CD4-positive, alpha-beta memory T cell (primary cell): Measurements from ENCODE around the gene CLEC11A. TPM values are rescaled to one million over a fixed set of nuclear protein-coding genes. Genes with fewer than 3 reads are reported as not detected.

Experiments
- CTCF ChIA-PET: fragments of 350-600 bp; sonication (Branson Sonifier 250); formaldehyde crosslinking; loops from one replicate; lab custom pipeline; 2021; ENCODE audit warnings: inconsistent platforms; ENCODE audit not compliant: partially characterized antibody; lab: Charles Lee
- POLR2A ChIA-PET: fragments of 350-600 bp; sonication (Branson Sonifier 250); formaldehyde crosslinking; loops from one replicate; lab custom pipeline; 2021; ENCODE audit not compliant: partially characterized antibody; lab: Charles Lee
- DNase-seq, 5 donors: peaks; one replicate each; pipeline versions ENCODE4 v3.0.0 to v3.0.0-alpha.2; 2020 to 2022; ENCODE audit warnings: mixed read lengths in 1 of 5
- H3K27ac ChIP-seq: one replicate; pipeline ENCODE4 v1.7.0; 2013; ENCODE audit warnings: low read depth, low read length
- H3K27me3 ChIP-seq: 2 replicates; pipeline ENCODE4 v1.7.0; 2013; ENCODE audit warnings: mild to moderate bottlenecking, low read length, moderate library complexity; ENCODE audit not compliant: insufficient read depth
- H3K36me3 ChIP-seq: 2 replicates; pipeline ENCODE4 v1.7.0; 2013; ENCODE audit warnings: mild to moderate bottlenecking, low read length, moderate library complexity; ENCODE audit not compliant: insufficient read depth
- H3K4me1 ChIP-seq: 2 replicates; pipeline ENCODE4 v1.7.0; 2013; ENCODE audit warnings: mild to moderate bottlenecking, low read length, moderate library complexity; ENCODE audit not compliant: insufficient read depth
- H3K4me3 ChIP-seq, 2 donors: one replicate each; pipeline ENCODE4 v1.7.0; 2013; ENCODE audit warnings: low read length in 2 of 2, mild to moderate bottlenecking in 1 of 2
- H3K9me3 ChIP-seq, 2 donors: one replicate each; pipeline ENCODE4 v1.7.0; 2013; ENCODE audit warnings: low read length in 2 of 2, control low read depth in 1 of 2; ENCODE audit not compliant: control insufficient read depth in 1 of 2
- H3K27ac Mint-ChIP-seq, 7 donors: one replicate each; pipeline ENCODE4 v1.8.0; 2020 to 2021; ENCODE audit warnings: mixed read lengths in 7 of 7, mild to moderate bottlenecking in 6 of 7, inconsistent platforms in 3 of 7, moderate library complexity in 3 of 7
- H3K27me3 Mint-ChIP-seq, 2 donors: one replicate each; pipeline ENCODE4 v1.8.0; 2020 to 2021; ENCODE audit warnings: mixed read lengths in 2 of 2
- H3K36me3 Mint-ChIP-seq, 2 donors: one replicate each; pipeline ENCODE4 v1.8.0; 2020 to 2021; ENCODE audit warnings: mixed read lengths in 2 of 2, inconsistent platforms in 1 of 2, mild to moderate bottlenecking in 1 of 2
- H3K4me1 Mint-ChIP-seq, 4 donors: one replicate each; pipeline ENCODE4 v1.8.0; 2020 to 2021; ENCODE audit warnings: mixed read lengths in 4 of 4, mild to moderate bottlenecking in 1 of 4
- H3K4me3 Mint-ChIP-seq, 8 donors: one replicate each; pipeline ENCODE4 v1.8.0; 2020 to 2021; ENCODE audit warnings: mixed read lengths in 8 of 8, mild to moderate bottlenecking in 7 of 8, moderate library complexity in 6 of 8, inconsistent platforms in 3 of 8
- H3K9me3 Mint-ChIP-seq, 8 donors: one replicate each; pipeline ENCODE4 v1.8.0; 2020 to 2021; ENCODE audit warnings: mixed read lengths in 8 of 8, mild to moderate bottlenecking in 5 of 8, inconsistent platforms in 3 of 8, moderate library complexity in 1 of 8
- intact Hi-C: fragments of 100-400 bp; cut with micrococcal nuclease; formaldehyde crosslinking; loops from one replicate; pipeline ENCODE4 v1.15.1; 2023
- polyA plus RNA-seq, 2 donors: library from polyadenylated mRNA; unstranded; fragments of 300-500 nt; fragmentation: Illumina TruSeq; gene quantifications; one replicate each; pipeline ENCODE4 v1.2.3, GENCODE V29; 2021
- total RNA-seq, 2 experiments: library from RNA; stranded (reverse); gene quantifications; one replicate each; pipeline ENCODE4 v1.2.3, GENCODE V29; 2021

Gene CLEC11A
- total and polyA plus RNA-seq, 4 experiments from 2014 or later, result 0.47 to 1.2 (median 0.67) TPM

DNA sequence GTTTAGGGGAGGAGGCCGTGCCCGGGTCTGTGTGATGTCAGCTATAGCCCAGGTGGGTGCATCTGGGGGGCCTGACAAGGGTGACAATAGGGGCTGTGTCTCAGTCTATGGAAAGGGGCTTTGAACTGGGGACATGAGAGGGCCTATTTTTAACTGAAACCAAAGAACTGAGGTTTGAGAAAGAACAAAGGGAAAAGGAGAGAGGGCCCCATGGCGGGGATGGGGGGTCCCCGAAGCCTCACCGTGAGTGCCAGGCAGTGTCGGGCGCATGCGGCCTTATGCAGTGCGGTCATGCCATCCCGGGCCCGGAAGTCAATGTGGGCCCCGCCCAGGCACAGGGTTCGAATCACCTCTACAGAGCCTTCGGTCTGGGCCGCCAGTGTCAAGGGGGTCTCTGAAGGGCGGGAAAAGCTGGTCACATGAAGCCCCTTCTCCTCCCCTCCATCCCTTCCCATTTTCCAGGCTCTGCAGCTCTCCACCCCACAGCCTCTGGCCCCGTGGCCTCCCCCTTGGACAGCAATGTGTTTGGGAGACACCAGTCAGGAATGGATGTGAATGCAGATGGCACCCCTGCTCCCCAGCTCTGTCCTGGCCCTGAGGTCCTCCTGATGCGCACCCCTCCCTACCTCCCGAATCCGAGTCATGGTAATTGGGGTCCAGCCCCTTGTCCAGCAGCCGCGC, 9.5 kb upstream of the CLEC11A start:
- peaks cover 0 to 11% (median 0%) of the 10 kb centered on the region in 4 donors for H3K4me1 Mint-ChIP-seq
- no peak for DNase-seq
- ChIA-PET POLR2A (no interaction called here), CTCF (interaction anchor here (1.5 kb wide), 1 partner anchor 70 kb away, joined by 5 read pairs; no protein-coding TSS in a partner anchor)
- peaks cover 22 to 54% of the 10 kb centered on the region in 2 donors for H3K27me3 Mint-ChIP-seq
- no peak overlapping the region for H3K27ac ChIP-seq
- H3K4me1 ChIP-seq, result no peaks in the 10 kb centered on the region
- H3K9me3 ChIP-seq, result no peaks in the 10 kb centered on the region
- H3K9me3 Mint-ChIP-seq, result peaks cover 0 to 7% (median 0%) of the 10 kb centered on the region in 8 donors
- intact Hi-C loops, result no loop called here
- H3K36me3 Mint-ChIP-seq, result no peaks in the 10 kb centered on the region
- H3K4me3 ChIP-seq, result no peak overlapping the region
- H3K27ac Mint-ChIP-seq, result no peak overlapping the region
- H3K27me3 ChIP-seq, result peaks cover 8% of the 10 kb centered on the region
- no peak overlapping the region for H3K4me3 Mint-ChIP-seq
- H3K36me3 ChIP-seq, result no peaks in the 10 kb centered on the region

DNA sequence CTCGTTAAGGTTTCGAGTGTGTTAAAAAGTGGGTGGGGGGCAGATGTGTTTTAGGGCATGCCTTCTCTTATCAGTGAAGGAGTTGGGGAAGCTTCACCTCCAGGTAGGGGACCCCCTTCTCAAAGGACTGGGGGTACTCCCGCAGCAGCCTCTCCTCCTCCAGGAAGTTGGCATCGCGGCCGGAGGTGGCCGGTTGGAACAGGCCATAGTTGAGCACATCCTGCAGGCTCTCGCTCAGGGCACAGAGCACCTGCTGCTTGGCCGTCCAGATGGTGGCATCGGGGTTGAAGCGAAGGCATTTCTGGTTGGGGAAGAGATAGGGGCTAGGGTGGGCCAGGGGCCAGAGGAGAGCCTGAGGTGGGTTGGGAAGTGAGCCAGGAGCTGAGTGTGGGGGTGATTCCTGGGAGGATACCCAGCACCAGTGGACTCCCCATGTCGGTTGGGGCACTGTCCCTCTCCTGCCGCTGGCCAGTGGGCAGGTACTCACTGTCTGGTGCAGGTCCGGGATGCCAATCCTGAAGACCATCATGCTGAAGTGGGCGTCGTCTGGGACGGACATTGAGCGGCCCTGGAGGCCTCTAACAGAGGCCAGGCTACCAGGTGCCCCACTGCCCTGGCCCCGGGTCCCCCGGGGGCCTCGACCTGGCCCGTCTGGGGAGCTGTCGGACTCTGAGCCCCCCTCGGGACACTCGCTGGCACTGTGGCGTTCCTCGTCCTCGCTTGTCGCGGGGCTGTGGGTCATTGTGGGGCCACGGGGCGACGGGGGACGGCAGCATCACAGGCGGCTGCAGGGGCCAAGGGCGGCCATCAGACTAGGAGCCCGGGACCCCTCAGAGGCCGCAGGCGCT, 6.8 kb upstream of the CLEC11A start:
- H3K4me3 Mint-ChIP-seq, result peak overlapping the region in 2 of 8 donors; percentile 42 to 46
- CTCF ChIA-PET, result no interaction called here
- H3K36me3 Mint-ChIP-seq, result no peaks in the 10 kb centered on the region
- POLR2A ChIA-PET, result no interaction called here
- no peak overlapping the region for H3K4me3 ChIP-seq
- no peaks in the 10 kb centered on the region for H3K9me3 ChIP-seq
- H3K4me1 ChIP-seq, result no peaks in the 10 kb centered on the region
- H3K27me3 Mint-ChIP-seq, result peaks cover 31 to 56% of the 10 kb centered on the region in 2 donors
- H3K9me3 Mint-ChIP-seq, result peaks cover 0 to 4% (median 0%) of the 10 kb centered on the region in 8 donors
- no peak overlapping the region for H3K27ac ChIP-seq
- intact Hi-C loops, result no loop called here
- DNase-seq, result no peak
- H3K27me3 ChIP-seq, result peaks cover 8% of the 10 kb centered on the region
- H3K36me3 ChIP-seq, result no peaks in the 10 kb centered on the region
- H3K27ac Mint-ChIP-seq, result peak overlapping the region in 1 of 7 donors; percentile 46
- peaks cover 2 to 25% (median 5%) of the 10 kb centered on the region in 4 donors for H3K4me1 Mint-ChIP-seq

GRCh38 chr19:50717026-50717723, 6.0 kb upstream of the CLEC11A start:
- POLR2A ChIA-PET, result no interaction called here
- Histone ChIP-seq H3K9me3 (no peaks in the 10 kb centered on the region), H3K27me3 (peaks cover 8% of the 10 kb centered on the region), H3K36me3 (no peaks in the 10 kb centered on the region), H3K4me3 (no peak overlapping the region), H3K4me1 (no peaks in the 10 kb centered on the region), H3K27ac (no peak overlapping the region)
- peaks cover 37 to 61% of the 10 kb centered on the region in 2 donors for H3K27me3 Mint-ChIP-seq
- peaks cover 0 to 4% (median 0%) of the 10 kb centered on the region in 8 donors for H3K9me3 Mint-ChIP-seq
- no peak for DNase-seq
- no peak overlapping the region for H3K27ac Mint-ChIP-seq
- intact Hi-C loops, result no loop called here
- peak overlapping the region in 3 of 8 donors; percentile 25 to 30 (median 29) for H3K4me3 Mint-ChIP-seq
- CTCF ChIA-PET, result no interaction called here
- H3K36me3 Mint-ChIP-seq, result no peaks in the 10 kb centered on the region
- H3K4me1 Mint-ChIP-seq, result peaks cover 2 to 33% (median 5%) of the 10 kb centered on the region in 4 donors

DNA sequence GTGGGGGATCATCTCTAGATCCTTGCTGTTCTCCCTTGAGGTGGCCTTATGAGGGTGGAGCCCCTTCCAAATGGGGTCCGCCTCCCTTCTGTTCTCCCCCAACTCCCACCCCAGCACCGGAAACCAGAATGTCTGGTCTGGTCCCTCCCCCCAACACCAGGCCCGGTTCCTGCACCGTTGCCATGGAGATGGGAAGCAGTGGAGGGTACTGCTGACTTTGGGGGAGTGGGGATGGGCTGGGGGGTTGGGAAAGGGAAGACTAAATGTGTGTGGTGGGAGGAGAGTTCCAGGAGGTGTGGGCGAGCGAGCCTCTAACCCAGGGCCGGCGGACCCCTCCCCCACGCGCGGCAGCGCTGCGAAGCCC, 5.3 kb upstream of the CLEC11A start:
- H3K27ac ChIP-seq, result no peak overlapping the region
- POLR2A ChIA-PET, result no interaction called here
- H3K27ac Mint-ChIP-seq, result no peak overlapping the region
- H3K4me1 ChIP-seq, result no peaks in the 10 kb centered on the region
- no peaks in the 10 kb centered on the region for H3K36me3 ChIP-seq
- peaks cover 8% of the 10 kb centered on the region for H3K27me3 ChIP-seq
- no peaks in the 10 kb centered on the region for H3K9me3 ChIP-seq
- intact Hi-C loops, result no loop called here
- H3K36me3 Mint-ChIP-seq, result peaks cover 0 to 2% of the 10 kb centered on the region in 2 donors
- H3K4me1 Mint-ChIP-seq, result peaks cover 2 to 33% (median 5%) of the 10 kb centered on the region in 4 donors
- peaks cover 0 to 4% (median 0%) of the 10 kb centered on the region in 8 donors for H3K9me3 Mint-ChIP-seq
- DNase-seq, result no peak
- peaks cover 39 to 63% of the 10 kb centered on the region in 2 donors for H3K27me3 Mint-ChIP-seq
- CTCF ChIA-PET, result no interaction called here
- no peak overlapping the region for H3K4me3 Mint-ChIP-seq
- no peak overlapping the region for H3K4me3 ChIP-seq

- no peak for DNase-seq
- Histone ChIP-seq H3K9me3 (no peaks in the 10 kb centered on the region), H3K4me3 (no peak overlapping the region), H3K27ac (no peak overlapping the region), H3K27me3 (peaks cover 8% of the 10 kb centered on the region), H3K4me1 (no peaks in the 10 kb centered on the region), H3K36me3 (no peaks in the 10 kb centered on the region)
- POLR2A ChIA-PET, result no interaction called here
- peaks cover 2 to 33% (median 8%) of the 10 kb centered on the region in 4 donors for H3K4me1 Mint-ChIP-seq
- peaks cover 40 to 61% of the 10 kb centered on the region in 2 donors for H3K27me3 Mint-ChIP-seq
- peaks cover 0 to 7% (median 0%) of the 10 kb centered on the region in 8 donors for H3K9me3 Mint-ChIP-seq
- no peak overlapping the region for H3K27ac Mint-ChIP-seq
- H3K4me3 Mint-ChIP-seq, result peak overlapping the region in 1 of 8 donors; percentile 30
- CTCF ChIA-PET, result no interaction called here
- intact Hi-C loops, result no loop called here
- peaks cover 3% of the 10 kb centered on the region in 2 donors for H3K36me3 Mint-ChIP-seq
Measured at GRCh38 chr19:50718255-50719118, 4.7 kb upstream of the CLEC11A start.

GRCh38 chr19:50719119-50719435, 4.1 kb upstream of the CLEC11A start:
- Mint-ChIP-seq H3K27ac (no peak overlapping the region), H3K9me3 (peaks cover 0 to 7% (median 0%) of the 10 kb centered on the region in 8 donors), H3K4me1 (peaks cover 2 to 39% (median 11%) of the 10 kb centered on the region in 4 donors), H3K4me3 (no peak overlapping the region), H3K27me3 (peaks cover 39 to 63% of the 10 kb centered on the region in 2 donors), H3K36me3 (peaks cover 3% of the 10 kb centered on the region in 2 donors)
- intact Hi-C loops, result no loop called here
- Histone ChIP-seq H3K4me3 (no peak overlapping the region), H3K27ac (no peak overlapping the region), H3K4me1 (no peaks in the 10 kb centered on the region), H3K9me3 (no peaks in the 10 kb centered on the region), H3K36me3 (no peaks in the 10 kb centered on the region), H3K27me3 (peaks cover 8% of the 10 kb centered on the region)
- no peak for DNase-seq
- POLR2A ChIA-PET, result no interaction called here
- CTCF ChIA-PET, result no interaction called here
